H1 (cell line): ENCODE measurements around the gene MTMR10. TPM values are rescaled to one million over a fixed set of nuclear protein-coding genes. Genes with fewer than 3 reads are reported as not detected.

Source experiments
- CTCF ChIA-PET: fragments of 300-600 bp; sonication (Branson Sonifier 250); formaldehyde crosslinking; loops from one replicate; lab custom pipeline; 2021; ENCODE audit not compliant: partially characterized antibody; lab: Charles Lee
- POLR2A ChIA-PET: fragments of 300-600 bp; sonication (Branson Sonifier 250); formaldehyde crosslinking; loops from one replicate; lab custom pipeline; 2021; ENCODE audit warnings: inconsistent platforms; ENCODE audit not compliant: partially characterized antibody; lab: Charles Lee
- DNase-seq, 2 experiments: peaks; one replicate each; pipeline versions ENCODE4 v3.0.0 to v3.0.0-alpha.2; 2010 to 2022; ENCODE audit warnings: low spot score in 2 of 2, low read depth in 1 of 2, mixed read lengths in 1 of 2
- FAIRE-seq: peaks from 2 replicates; lab custom pipeline; 2011; peaks lifted over from hg19 to GRCh38; lab: Jason Lieb, UNC
- H2AFZ ChIP-seq: 2 replicates; pipeline ENCODE4 v1.8.1; 2012; ENCODE audit warnings: low read length, inconsistent platforms
- H2AK5ac ChIP-seq: 2 replicates; pipeline ENCODE4 v1.6.1; 2013; ENCODE audit warnings: low read depth, low read length
- H2BK120ac ChIP-seq: replicated peaks from 2 replicates; pipeline ENCODE3; 2013; ENCODE audit warnings: low read depth, low read length, inconsistent platforms
- H2BK12ac ChIP-seq: 2 replicates; pipeline ENCODE4 v1.6.1; 2013; ENCODE audit warnings: low read depth, low read length
- H2BK15ac ChIP-seq: 2 replicates; pipeline ENCODE4 v1.6.1; 2013; ENCODE audit warnings: low read length
- H2BK20ac ChIP-seq: 2 replicates; pipeline ENCODE4 v1.6.1; 2013; ENCODE audit warnings: low read length
- H2BK5ac ChIP-seq: 2 replicates; pipeline ENCODE4 v1.6.1; 2013; ENCODE audit warnings: low read depth, low read length
- H3K14ac ChIP-seq: 2 replicates; pipeline ENCODE4 v1.6.1; 2013; ENCODE audit warnings: inconsistent platforms; ENCODE audit not compliant: insufficient read length
- H3K18ac ChIP-seq: 2 replicates; pipeline ENCODE4 v1.6.1; 2013; ENCODE audit warnings: low read length; ENCODE audit errors: extremely low read depth
- H3K23ac ChIP-seq: 2 replicates; pipeline ENCODE4 v1.6.1; 2013; ENCODE audit warnings: inconsistent platforms; ENCODE audit not compliant: insufficient read length
- H3K23me2 ChIP-seq: 2 replicates; pipeline ENCODE4 v1.6.1; 2013; ENCODE audit warnings: low read depth, low read length
- H3K27ac ChIP-seq: 2 replicates; pipeline ENCODE4 v1.6.1; 2011; ENCODE audit warnings: low read depth, low read length, inconsistent platforms
- H3K27me3 ChIP-seq, 4 experiments: replicated peaks in 1 of 4; 1 replicate in 1 of 4; 2 replicates in 3 of 4; pipeline versions ENCODE4 v1.6.1 to v1.8.1; 2011 to 2013; ENCODE audit warnings: low read length in 3 of 4, mild to moderate bottlenecking in 3 of 4, inconsistent platforms in 2 of 4, mixed read lengths in 2 of 4, moderate library complexity in 1 of 4; ENCODE audit not compliant: control insufficient read depth in 3 of 4, insufficient read depth in 3 of 4; ENCODE audit errors: extremely low read depth in 1 of 4
- H3K36me3 ChIP-seq, 4 experiments: 2 replicates each; pipeline versions ENCODE4 v1.6.1 to v1.8.1; 2011 to 2013; ENCODE audit warnings: mild to moderate bottlenecking in 4 of 4, low read length in 3 of 4, moderate library complexity in 2 of 4, control low read depth in 1 of 4, inconsistent platforms in 1 of 4; ENCODE audit not compliant: insufficient read depth in 4 of 4, control insufficient read depth in 2 of 4
- H3K4ac ChIP-seq: replicated peaks from 2 replicates; pipeline ENCODE3; 2013; ENCODE audit warnings: low read length, low read depth, mixed read lengths, inconsistent platforms; ENCODE audit not compliant: insufficient read length
- H3K4me1 ChIP-seq, 4 experiments: replicated peaks in 1 of 4; 1 replicate in 1 of 4; 2 replicates in 3 of 4; pipeline versions ENCODE4 v1.6.1 to v1.8.1; 2011 to 2013; ENCODE audit warnings: low read length in 3 of 4, inconsistent platforms in 2 of 4, mixed read lengths in 1 of 4; ENCODE audit not compliant: insufficient read depth in 4 of 4, control insufficient read depth in 3 of 4
- H3K4me2 ChIP-seq, 2 experiments: 2 replicates each; pipeline versions ENCODE4 v1.6.1 to v1.8.1; 2011 to 2013; ENCODE audit warnings: low read depth in 2 of 2, low read length in 2 of 2, control low read depth in 1 of 2, inconsistent platforms in 1 of 2, mild to moderate bottlenecking in 1 of 2; ENCODE audit not compliant: insufficient read depth in 1 of 2
- H3K4me3 ChIP-seq, 4 experiments: fragments of 200-600, 300-600 bp in 1 of 4; sonication (generic), shearing (Covaris generic), sonication (Bioruptor Twin) in 1 of 4; 2 replicates each; pipeline versions ENCODE4 v1.5.1 to v1.8.1; 2011 to 2016; ENCODE audit warnings: low read length in 4 of 4, low read depth in 3 of 4, control low read depth in 2 of 4, inconsistent platforms in 2 of 4, mild to moderate bottlenecking in 2 of 4, mixed read lengths in 1 of 4, moderate library complexity in 1 of 4; ENCODE audit not compliant: insufficient read depth in 2 of 4; ENCODE audit errors: extremely low read depth in 1 of 4
- H3K56ac ChIP-seq: replicated peaks from 2 replicates; pipeline ENCODE3; 2013; ENCODE audit warnings: low read depth, mild to moderate bottlenecking, mixed read lengths, low read length, inconsistent platforms; ENCODE audit not compliant: insufficient read length
- H3K79me1 ChIP-seq: 2 replicates; pipeline ENCODE4 v1.6.1; 2013; ENCODE audit warnings: low read depth, low read length, control low read depth
- H3K79me2 ChIP-seq, 2 experiments: 2 replicates each; pipeline versions ENCODE4 v1.6.1 to v1.8.1; 2012 to 2013; ENCODE audit warnings: low read length in 2 of 2, mild to moderate bottlenecking in 2 of 2, inconsistent platforms in 1 of 2; ENCODE audit not compliant: insufficient read depth in 2 of 2, control insufficient read depth in 1 of 2
- H3K9ac ChIP-seq, 4 experiments: replicated peaks in 1 of 4; 1 replicate in 1 of 4; 2 replicates in 3 of 4; pipeline versions ENCODE4 v1.6.1 to v1.8.1; 2011 to 2013; ENCODE audit warnings: low read depth in 3 of 4, low read length in 3 of 4, control low read depth in 2 of 4, mild to moderate bottlenecking in 2 of 4, moderate library complexity in 2 of 4, inconsistent platforms in 1 of 4; ENCODE audit errors: extremely low read depth in 1 of 4
- H3K9me3 ChIP-seq, 2 experiments: 2 replicates each; pipeline versions ENCODE4 v1.6.1 to v1.8.1; 2012 to 2013; ENCODE audit warnings: mild to moderate bottlenecking in 2 of 2, moderate library complexity in 2 of 2, control low read depth in 1 of 2, inconsistent platforms in 1 of 2, low read depth in 1 of 2, low read length in 1 of 2, mixed read lengths in 1 of 2; ENCODE audit not compliant: insufficient read depth in 2 of 2
- H4K20me1 ChIP-seq, 2 experiments: replicated peaks in 1 of 2; 2 replicates each; pipeline versions ENCODE3 to v1.8.1; 2011 to 2013; ENCODE audit warnings: inconsistent platforms in 2 of 2, low read length in 2 of 2, mild to moderate bottlenecking in 1 of 2; ENCODE audit not compliant: insufficient read depth in 2 of 2, control insufficient read depth in 1 of 2
- H4K5ac ChIP-seq: 2 replicates; pipeline ENCODE4 v1.6.1; 2013; ENCODE audit warnings: low read length, low read depth, mixed read lengths, inconsistent platforms; ENCODE audit not compliant: insufficient read length
- H4K8ac ChIP-seq: 2 replicates; pipeline ENCODE4 v1.8.0; 2013; ENCODE audit warnings: mild to moderate bottlenecking, moderate library complexity, low read length, inconsistent platforms; ENCODE audit not compliant: insufficient read depth; ENCODE audit errors: extremely low read depth
- H4K91ac ChIP-seq: replicated peaks from 2 replicates; pipeline ENCODE3; 2013; ENCODE audit warnings: low read length, mixed read lengths, inconsistent platforms; ENCODE audit not compliant: insufficient read length
- CBX5 ChIP-seq: fragments of 300-800, 300-1000 bp; sonication (generic); IDR thresholded peaks from 2 replicates; pipeline ENCODE4 v1.7.1; 2016; ENCODE audit warnings: antibody characterized with exemption, low read length, low read depth
- KDM1A ChIP-seq: fragments of 200-600, 300-600 bp; sonication (generic); IDR thresholded peaks from 2 replicates; pipeline ENCODE4 v1.7.1; 2016; ENCODE audit warnings: mild to moderate bottlenecking, low read length, borderline replicate concordance
- RAD21 ChIP-seq, 2 experiments: IDR thresholded peaks in 1 of 2; conservative IDR thresholded peaks in 1 of 2; 2 replicates each; pipeline ENCODE4 v1.6.1; 2011; ENCODE audit warnings: low read depth in 2 of 2, low read length in 2 of 2, improper control_type of control experiment in 1 of 2, inconsistent platforms in 1 of 2, mild to moderate bottlenecking in 1 of 2, moderate library complexity in 1 of 2
- whole genome bisulfite sequencing, 2 experiments: shearing (Covaris generic) in 1 of 2; methylation state at CpG; one replicate each; pipeline versions ENCODE4 v1.1.6 to v1.1.7; 2013 to 2015; ENCODE audit warnings: low lambda C conversion rate in 2 of 2, mixed read lengths in 2 of 2, inconsistent platforms in 1 of 2, low coverage in 1 of 2, missing lambda C conversion rate in 1 of 2; ENCODE audit not compliant: insufficient replicate concordance in 2 of 2, insufficient coverage in 1 of 2, insufficient read length in 1 of 2; ENCODE audit errors: extremely low coverage in 1 of 2, missing lambda C conversion rate in 1 of 2; 5-methylcytosine and 5-hydroxymethylcytosine counted together
- polyA plus RNA-seq, 7 experiments: library from polyadenylated mRNA; depleted of rRNA in 3 of 7; stranded (reverse) in 5 of 7; unstranded in 2 of 7; fragments of >200 nt in 5 of 7; fragments of 200-250 nt in 2 of 7; gene quantifications; 1 replicate in 5 of 7; 2 replicates in 1 of 7; 4 replicates in 1 of 7; pipeline versions ENCODE4 v1.2.1 to v1.2.3, GENCODE V29; 2011 to 2013; ENCODE audit warnings: missing spikeins in 2 of 7, mixed read lengths in 2 of 7
- total RNA-seq: library from RNA; stranded (reverse); fragmentation: NEBNext Ultra II Directional; extraction: Animal tissue kit (Norgen Biotek cat#: 25700); gene quantifications from 2 replicates; pipeline ENCODE4 v1.2.1, GENCODE V29; 2021
- TF ChIP-seq, protein P1 (sequence below), 3 experiments: IDR thresholded peaks; 1 replicate in 2 of 3; 2 replicates in 1 of 3; pipeline versions ENCODE4 v1.5.1 to v1.6.1; 2011; ENCODE audit warnings: low read length in 3 of 3, mild to moderate bottlenecking in 3 of 3, inconsistent platforms in 2 of 3, low read depth in 1 of 3, moderate library complexity in 1 of 3; ENCODE audit not compliant: insufficient read depth in 1 of 3; ENCODE audit errors: control extremely low read depth in 1 of 3

Gene MTMR10
- total and polyA plus RNA-seq, 2 of the 8 experiments (the other 6 are each of a cell fraction or from before 2014, with no cell fraction given) = 3.8 to 13.1 TPM

DNA sequence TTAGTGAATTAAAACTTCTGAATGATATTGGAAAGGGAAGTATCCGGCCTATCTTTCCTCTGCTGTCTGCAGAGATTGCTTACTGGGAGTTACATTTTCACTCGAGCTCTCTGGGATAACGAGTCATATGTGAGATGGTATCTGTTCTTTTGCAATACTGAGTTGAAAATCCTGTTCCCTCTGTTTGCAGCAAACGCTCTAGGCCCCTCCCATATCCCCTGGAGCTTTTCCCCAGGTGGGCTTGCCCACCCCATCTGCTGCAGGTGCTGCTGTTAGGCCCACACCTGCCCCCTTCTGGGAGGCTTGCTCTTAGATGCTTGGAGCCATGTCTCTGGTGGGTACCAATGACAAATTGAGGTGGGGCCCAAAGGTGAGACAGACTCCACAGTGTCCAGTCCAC is 42.7 kb upstream of the MTMR10 start:
- no peak for FAIRE-seq
- no peak overlapping the region for H3K14ac ChIP-seq
- H3K4ac ChIP-seq = no peak overlapping the region
- H3K79me1 ChIP-seq = no peaks in the 10 kb centered on the region
- H4K5ac ChIP-seq = no peak overlapping the region
- no peak overlapping the region for H4K8ac ChIP-seq
- no peak overlapping the region for H2BK5ac ChIP-seq
- no peak overlapping the region for H2BK12ac ChIP-seq
- TF ChIP-seq CBX5 (no peak), KDM1A (no peak), RAD21 (IDR thresholded peaks at IDR 0.05 in 1 of 2, conservative IDR thresholded peaks at IDR 0.05 in 1 of 2; ENCODE audit: low read depth in 2 of 2, low read length in 2 of 2) (peak; percentile 9 to 36; a peak in 2 of 4 replicates)
- TF ChIP-seq, protein P1, sequence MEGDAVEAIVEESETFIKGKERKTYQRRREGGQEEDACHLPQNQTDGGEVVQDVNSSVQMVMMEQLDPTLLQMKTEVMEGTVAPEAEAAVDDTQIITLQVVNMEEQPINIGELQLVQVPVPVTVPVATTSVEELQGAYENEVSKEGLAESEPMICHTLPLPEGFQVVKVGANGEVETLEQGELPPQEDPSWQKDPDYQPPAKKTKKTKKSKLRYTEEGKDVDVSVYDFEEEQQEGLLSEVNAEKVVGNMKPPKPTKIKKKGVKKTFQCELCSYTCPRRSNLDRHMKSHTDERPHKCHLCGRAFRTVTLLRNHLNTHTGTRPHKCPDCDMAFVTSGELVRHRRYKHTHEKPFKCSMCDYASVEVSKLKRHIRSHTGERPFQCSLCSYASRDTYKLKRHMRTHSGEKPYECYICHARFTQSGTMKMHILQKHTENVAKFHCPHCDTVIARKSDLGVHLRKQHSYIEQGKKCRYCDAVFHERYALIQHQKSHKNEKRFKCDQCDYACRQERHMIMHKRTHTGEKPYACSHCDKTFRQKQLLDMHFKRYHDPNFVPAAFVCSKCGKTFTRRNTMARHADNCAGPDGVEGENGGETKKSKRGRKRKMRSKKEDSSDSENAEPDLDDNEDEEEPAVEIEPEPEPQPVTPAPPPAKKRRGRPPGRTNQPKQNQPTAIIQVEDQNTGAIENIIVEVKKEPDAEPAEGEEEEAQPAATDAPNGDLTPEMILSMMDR (IDR thresholded peaks at IDR 0.05; ENCODE audit: control extremely low read depth in 1 of 3, insufficient read depth in 1 of 3, low read depth in 1 of 3, low read length in 3 of 3) = peak; percentile 6 to 12 (median 12); a peak in 3 of 4 replicates
- ChIA-PET POLR2A (no interaction called here), CTCF (interaction anchor here (0.6 to 1.7 kb wide), 4 partner anchors 11 to 176 kb away, joined by 3 to 9 read pairs (median 6); no protein-coding TSS in a partner anchor)
- H3K23me2 ChIP-seq = no peaks in the 10 kb centered on the region
- H3K36me3 ChIP-seq = no peaks in the 10 kb centered on the region
- H3K79me2 ChIP-seq = no peaks in the 10 kb centered on the region
- H3K18ac ChIP-seq = no peak overlapping the region
- WGBS, 2 experiments = 71% methylated on average over 4 of the region's 4 CpGs; no CpG with 5 or more reads in 1 of the 2 experiments
- H3K9me3 ChIP-seq = no peaks in the 10 kb centered on the region
- no peak for DNase-seq
- H3K4me2 ChIP-seq = no peak overlapping the region
- no peak overlapping the region for H3K9ac ChIP-seq
- no peak overlapping the region for H2BK120ac ChIP-seq
- no peak overlapping the region for H2AFZ ChIP-seq
- no peak overlapping the region for H3K27ac ChIP-seq
- H2AK5ac ChIP-seq = no peak overlapping the region
- H4K91ac ChIP-seq = no peak overlapping the region
- H2BK20ac ChIP-seq = no peak overlapping the region
- no peak overlapping the region for H3K56ac ChIP-seq
- H3K23ac ChIP-seq = no peak overlapping the region
- no peaks in the 10 kb centered on the region for H3K27me3 ChIP-seq
- H3K4me3 ChIP-seq = no peak overlapping the region
- peaks cover 0 to 4% (median 2%) of the 10 kb centered on the region in 4 experiments; a peak in 1 of 7 replicates for H3K4me1 ChIP-seq
- no peaks in the 10 kb centered on the region for H4K20me1 ChIP-seq
- H2BK15ac ChIP-seq = no peak overlapping the region
